Progenitor cell of endocrine pancreas (in vitro differentiated cells): ENCODE measurements around the gene TIMP3. TPM values are rescaled to one million over a fixed set of nuclear protein-coding genes. Genes with fewer than 3 reads are reported as not detected.

Source experiments
- DNase-seq: peaks from one replicate; pipeline ENCODE4 v3.0.0; 2021; ENCODE audit warnings: low spot score; ENCODE audit not compliant: unreplicated experiment
- H3K27ac Mint-ChIP-seq: 2 replicates; pipeline ENCODE4 v1.8.0; 2021; ENCODE audit warnings: mild to moderate bottlenecking, moderate library complexity, mixed read lengths
- H3K27me3 Mint-ChIP-seq: 2 replicates; pipeline ENCODE4 v1.8.0; 2021; ENCODE audit warnings: mixed read lengths
- H3K36me3 Mint-ChIP-seq: 2 replicates; pipeline ENCODE4 v1.8.0; 2022; ENCODE audit warnings: mixed read lengths; ENCODE audit not compliant: insufficient read depth
- H3K4me1 Mint-ChIP-seq: 2 replicates; pipeline ENCODE4 v1.8.0; 2021; ENCODE audit warnings: low read depth, mixed read lengths
- H3K4me3 Mint-ChIP-seq: 2 replicates; pipeline ENCODE4 v1.8.0; 2021; ENCODE audit warnings: low read depth, mild to moderate bottlenecking, moderate library complexity, mixed read lengths
- H3K9me3 Mint-ChIP-seq: 2 replicates; pipeline ENCODE4 v1.8.0; 2021; ENCODE audit warnings: low read depth, mixed read lengths
- CTCF ChIP-seq: fragments of 200-600 bp; sonication (generic); IDR thresholded peaks from one replicate; pipeline ENCODE4 v1.5.0; 2021; ENCODE audit warnings: antibody characterized with exemption, mild to moderate bottlenecking; ENCODE audit not compliant: unreplicated experiment
- total RNA-seq: library from RNA; stranded (reverse); gene quantifications from 2 replicates; pipeline ENCODE4 v1.2.1, GENCODE V29; 2021

TIMP3 gene
- total RNA-seq, 1 donor from 2014 or later = 2.4 TPM

DNA sequence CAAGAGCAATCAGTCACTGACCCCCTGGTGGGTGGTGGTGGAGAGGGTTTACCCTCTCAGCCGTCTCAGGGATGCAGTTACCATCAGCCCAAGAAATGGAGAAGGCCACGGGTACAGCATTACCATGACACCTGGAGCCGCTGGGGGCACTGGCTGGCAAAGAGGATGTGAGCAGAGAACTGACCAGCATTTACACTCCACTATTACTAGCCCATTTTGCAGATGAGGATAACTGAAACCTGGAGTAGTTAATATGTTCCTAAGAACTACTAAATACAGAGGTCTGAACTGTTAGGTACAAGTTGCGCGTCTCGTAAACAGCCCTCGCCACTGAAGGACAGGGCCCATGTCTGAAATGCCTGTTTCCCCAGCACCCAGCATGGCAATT is 79.0 kb downstream of the TIMP3 start:
- no peak for DNase-seq
- peaks cover 10% of the 10 kb centered on the region for H3K4me1 Mint-ChIP-seq
- no peak overlapping the region for H3K4me3 Mint-ChIP-seq
- no peaks in the 10 kb centered on the region for H3K9me3 Mint-ChIP-seq
- TF ChIP-seq CTCF = no peak
- no peak overlapping the region for H3K27ac Mint-ChIP-seq
- no peaks in the 10 kb centered on the region for H3K36me3 Mint-ChIP-seq
- H3K27me3 Mint-ChIP-seq = peaks cover 14% of the 10 kb centered on the region

DNA sequence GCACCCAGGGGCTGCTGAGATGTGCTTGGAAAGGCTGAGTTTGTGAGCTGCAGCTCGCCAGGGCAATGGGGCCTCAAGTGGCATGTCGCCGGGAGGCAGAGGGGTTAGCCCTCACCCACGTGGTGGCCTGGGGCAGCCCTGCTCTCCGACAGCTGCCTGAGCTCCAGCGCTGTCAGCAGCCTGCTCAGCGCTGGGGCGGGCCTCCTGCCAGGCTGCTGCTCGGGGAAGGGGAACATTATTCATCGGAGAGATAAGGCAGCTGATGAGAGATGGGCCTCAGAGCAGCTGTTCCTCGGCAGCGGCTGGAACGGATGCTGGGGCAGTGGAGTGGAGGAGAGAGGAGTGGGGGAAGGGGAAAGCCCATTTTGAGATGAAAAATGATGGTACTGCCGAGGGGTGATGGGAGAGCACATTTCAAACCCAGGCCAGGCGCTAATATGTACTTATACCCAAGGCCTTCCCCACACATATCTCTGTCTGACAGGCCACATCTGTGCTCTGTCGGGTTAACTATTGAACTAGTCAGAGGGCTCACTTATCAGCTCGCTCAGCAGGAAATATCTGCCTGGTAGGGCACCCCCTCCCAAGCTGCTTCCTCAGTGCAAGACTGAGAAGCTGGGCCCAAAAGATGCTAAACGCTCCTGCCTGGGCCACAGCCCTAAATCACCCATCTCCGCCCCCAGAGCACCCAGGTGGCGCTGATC is 79.5 kb downstream of the TIMP3 start:
- DNase-seq = no peak
- Mint-ChIP-seq H3K27ac (peak overlapping the region; percentile 90), H3K36me3 (no peaks in the 10 kb centered on the region), H3K4me1 (peaks cover 10% of the 10 kb centered on the region), H3K27me3 (peaks cover 14% of the 10 kb centered on the region), H3K9me3 (no peaks in the 10 kb centered on the region), H3K4me3 (peak overlapping the region; percentile 11)
- no peak for TF ChIP-seq CTCF

DNA sequence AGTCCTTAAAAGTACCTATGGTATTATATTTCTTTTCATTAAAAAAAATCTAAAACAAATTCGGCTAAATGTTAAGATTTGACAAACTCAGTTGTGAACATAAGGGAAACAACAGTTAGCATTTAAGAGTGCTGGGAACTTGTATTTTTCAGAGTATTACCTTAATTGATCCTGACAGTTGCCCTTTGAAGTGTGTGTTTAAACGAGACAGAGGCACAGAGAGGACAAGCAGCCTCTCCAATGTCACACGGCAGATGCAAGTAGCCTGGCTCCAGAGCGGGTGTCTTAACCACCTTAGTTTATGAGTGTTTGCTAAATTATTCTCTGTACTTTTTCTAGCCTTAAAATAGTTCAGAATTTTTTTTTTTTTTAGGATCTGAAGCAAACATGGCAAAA is 80.9 kb downstream of the TIMP3 start:
- Mint-ChIP-seq H3K4me3 (no peak overlapping the region), H3K9me3 (no peaks in the 10 kb centered on the region), H3K36me3 (no peaks in the 10 kb centered on the region), H3K27me3 (peaks cover 14% of the 10 kb centered on the region), H3K4me1 (peaks cover 10% of the 10 kb centered on the region), H3K27ac (no peak overlapping the region)
- TF ChIP-seq CTCF = no peak
- DNase-seq = no peak

DNA sequence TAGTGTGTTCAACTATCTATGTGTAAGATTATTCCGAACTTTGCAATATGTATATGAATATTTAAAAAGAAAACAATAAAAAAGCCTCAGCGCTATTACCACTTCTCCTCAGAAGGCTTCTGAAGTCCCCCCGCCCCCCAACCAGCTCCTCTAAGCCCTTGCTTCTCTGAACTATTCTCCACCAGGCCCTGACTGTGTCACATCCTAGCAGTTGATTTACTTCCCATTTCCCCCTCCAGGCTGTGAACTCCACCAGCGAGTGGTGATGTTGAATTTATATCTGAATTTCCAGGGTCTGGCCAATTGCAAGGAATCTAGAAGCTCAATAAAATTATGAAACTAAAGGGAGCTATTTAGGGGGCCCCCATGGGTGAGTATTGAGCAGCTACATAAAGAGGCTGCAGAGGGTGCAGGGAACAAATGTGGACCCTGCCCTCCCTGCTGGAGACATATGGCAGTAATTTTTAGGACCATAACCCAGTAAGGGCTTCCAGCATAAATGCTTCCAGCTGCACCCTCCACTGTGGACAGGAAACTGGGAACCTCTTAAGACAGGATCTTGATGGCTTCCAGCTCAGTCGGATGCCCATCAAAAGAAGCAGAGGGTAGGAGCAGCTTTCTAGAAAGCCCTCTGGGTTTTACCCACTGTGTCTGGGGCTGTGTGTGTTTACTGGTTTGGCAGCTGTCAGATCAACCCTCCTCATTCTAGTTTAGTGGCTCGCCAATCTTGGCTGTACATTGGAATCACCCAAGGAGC is 81.4 kb downstream of the TIMP3 start:
- peaks cover 11% of the 10 kb centered on the region for H3K27me3 Mint-ChIP-seq
- H3K4me3 Mint-ChIP-seq = no peak overlapping the region
- no peak for DNase-seq
- no peak overlapping the region for H3K27ac Mint-ChIP-seq
- no peaks in the 10 kb centered on the region for H3K36me3 Mint-ChIP-seq
- H3K4me1 Mint-ChIP-seq = peaks cover 10% of the 10 kb centered on the region
- TF ChIP-seq CTCF = no peak
- no peaks in the 10 kb centered on the region for H3K9me3 Mint-ChIP-seq

DNA sequence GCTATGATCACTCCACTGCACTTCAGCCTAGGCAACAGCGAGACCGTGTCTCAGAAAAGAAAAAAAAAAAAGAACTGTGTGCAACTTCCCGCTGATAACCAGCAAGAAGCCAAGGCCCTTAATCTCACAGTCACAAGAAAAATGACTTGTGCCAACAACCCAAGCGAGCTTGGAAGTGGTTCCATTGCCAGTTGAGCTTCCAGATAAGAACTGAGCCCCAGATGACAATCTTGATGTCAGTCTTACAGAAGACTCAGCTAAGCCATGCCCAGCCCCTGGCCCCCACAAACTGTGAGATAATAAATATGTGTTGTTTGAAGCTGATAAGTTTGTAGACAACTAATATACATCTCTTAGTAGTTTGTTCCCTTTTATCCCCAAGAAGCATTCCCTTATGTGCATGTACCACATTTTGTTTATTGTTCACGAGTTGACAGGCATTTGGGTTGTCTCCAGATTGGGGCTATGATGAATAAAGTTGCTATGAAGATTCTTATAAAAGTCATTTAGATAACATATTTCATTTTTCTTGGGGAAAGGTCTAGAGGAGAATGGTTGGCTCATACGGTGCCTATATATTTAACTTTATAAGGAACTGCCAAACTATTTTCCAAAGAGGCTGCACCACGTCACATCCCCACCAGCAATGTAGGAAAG is 85.9 kb downstream of the TIMP3 start:
- no peak for TF ChIP-seq CTCF
- H3K4me1 Mint-ChIP-seq = no peaks in the 10 kb centered on the region
- peaks cover 3% of the 10 kb centered on the region for H3K27me3 Mint-ChIP-seq
- no peak overlapping the region for H3K27ac Mint-ChIP-seq
- H3K4me3 Mint-ChIP-seq = no peak overlapping the region
- no peaks in the 10 kb centered on the region for H3K36me3 Mint-ChIP-seq
- H3K9me3 Mint-ChIP-seq = no peaks in the 10 kb centered on the region
- DNase-seq = no peak
